PC-3 (cell line): ENCODE results near the gene OR5AR1. TPM values are rescaled to one million over a fixed set of nuclear protein-coding genes. Genes with fewer than 3 reads are reported as not detected.

Source experiments
- total RNA-seq: library from RNA; depleted of rRNA; stranded (reverse); fragments of >200 nt; gene quantifications from 2 replicates; pipeline ENCODE4 v1.2.3, GENCODE V29; 2014; rRNA removed

The OR5AR1 gene
- total RNA-seq, 1 experiment from 2014 or later: not detected

Other genes starting within 250 kb of the OR5AR1 start
- not detected in 2 replicates for gene OR5M3, start 190.3 kb upstream of the OR5AR1 start, total RNA-seq
- gene OR5M8, start 172.3 kb upstream of the OR5AR1 start, total RNA-seq: not detected in 2 replicates
- gene OR5M11, start 120.4 kb upstream of the OR5AR1 start, total RNA-seq: not detected in 2 replicates
- gene OR5M10, start 86.0 kb upstream of the OR5AR1 start, total RNA-seq: not detected in 2 replicates
- gene OR5M1, start 48.8 kb upstream of the OR5AR1 start, total RNA-seq: not detected in 2 replicates
- gene OR5AP2, start 21.2 kb upstream of the OR5AR1 start, total RNA-seq: not detected in 2 replicates
- gene OR9G1, start 35.4 kb downstream of the OR5AR1 start, total RNA-seq: not detected in 2 replicates
- gene OR9G4, start 85.0 kb downstream of the OR5AR1 start, total RNA-seq: not detected in 2 replicates